Fibroblast of mammary gland (primary cell): ENCODE measurements around the gene ACOT11.

Experiments
- DNase-seq: peaks from one replicate; pipeline ENCODE4 v3.0.0-alpha.2; 2010; ENCODE audit warnings: low read depth
- H3K4me3 ChIP-seq: 2 replicates; pipeline ENCODE4 v1.5.1; 2011; ENCODE audit warnings: low read depth, mild to moderate bottlenecking, low read length, moderate library complexity; ENCODE audit not compliant: control insufficient read depth
- TF ChIP-seq, protein P1 (sequence below): conservative IDR thresholded peaks from 2 replicates; pipeline ENCODE4 v1.5.1; 2011; ENCODE audit warnings: low read depth, low read length, inconsistent platforms; ENCODE audit not compliant: control insufficient read depth, insufficient read depth

The ACOT11 gene

DNA sequence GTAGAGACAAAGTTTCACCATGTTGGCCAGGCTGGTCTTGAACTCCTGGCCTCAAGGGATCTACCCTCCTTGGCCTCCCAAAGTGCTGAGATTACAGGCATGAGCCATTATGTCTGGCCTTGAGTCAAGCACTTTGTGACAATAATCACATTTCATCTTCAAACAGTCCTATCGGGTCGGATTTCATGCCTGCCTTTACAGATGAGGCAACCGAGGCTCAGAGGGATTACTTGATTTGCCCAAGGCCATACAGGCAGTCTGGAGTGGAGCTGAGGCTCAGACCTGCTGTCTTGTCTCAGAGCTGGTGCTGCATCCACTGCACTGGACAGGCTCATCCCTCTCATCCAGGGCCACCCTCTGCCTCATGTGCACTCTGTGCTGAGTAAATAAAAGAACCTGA, 48.7 kb downstream of the ACOT11 start:
- TF ChIP-seq, protein P1, sequence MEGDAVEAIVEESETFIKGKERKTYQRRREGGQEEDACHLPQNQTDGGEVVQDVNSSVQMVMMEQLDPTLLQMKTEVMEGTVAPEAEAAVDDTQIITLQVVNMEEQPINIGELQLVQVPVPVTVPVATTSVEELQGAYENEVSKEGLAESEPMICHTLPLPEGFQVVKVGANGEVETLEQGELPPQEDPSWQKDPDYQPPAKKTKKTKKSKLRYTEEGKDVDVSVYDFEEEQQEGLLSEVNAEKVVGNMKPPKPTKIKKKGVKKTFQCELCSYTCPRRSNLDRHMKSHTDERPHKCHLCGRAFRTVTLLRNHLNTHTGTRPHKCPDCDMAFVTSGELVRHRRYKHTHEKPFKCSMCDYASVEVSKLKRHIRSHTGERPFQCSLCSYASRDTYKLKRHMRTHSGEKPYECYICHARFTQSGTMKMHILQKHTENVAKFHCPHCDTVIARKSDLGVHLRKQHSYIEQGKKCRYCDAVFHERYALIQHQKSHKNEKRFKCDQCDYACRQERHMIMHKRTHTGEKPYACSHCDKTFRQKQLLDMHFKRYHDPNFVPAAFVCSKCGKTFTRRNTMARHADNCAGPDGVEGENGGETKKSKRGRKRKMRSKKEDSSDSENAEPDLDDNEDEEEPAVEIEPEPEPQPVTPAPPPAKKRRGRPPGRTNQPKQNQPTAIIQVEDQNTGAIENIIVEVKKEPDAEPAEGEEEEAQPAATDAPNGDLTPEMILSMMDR: no peak
- no peak for DNase-seq

DNA sequence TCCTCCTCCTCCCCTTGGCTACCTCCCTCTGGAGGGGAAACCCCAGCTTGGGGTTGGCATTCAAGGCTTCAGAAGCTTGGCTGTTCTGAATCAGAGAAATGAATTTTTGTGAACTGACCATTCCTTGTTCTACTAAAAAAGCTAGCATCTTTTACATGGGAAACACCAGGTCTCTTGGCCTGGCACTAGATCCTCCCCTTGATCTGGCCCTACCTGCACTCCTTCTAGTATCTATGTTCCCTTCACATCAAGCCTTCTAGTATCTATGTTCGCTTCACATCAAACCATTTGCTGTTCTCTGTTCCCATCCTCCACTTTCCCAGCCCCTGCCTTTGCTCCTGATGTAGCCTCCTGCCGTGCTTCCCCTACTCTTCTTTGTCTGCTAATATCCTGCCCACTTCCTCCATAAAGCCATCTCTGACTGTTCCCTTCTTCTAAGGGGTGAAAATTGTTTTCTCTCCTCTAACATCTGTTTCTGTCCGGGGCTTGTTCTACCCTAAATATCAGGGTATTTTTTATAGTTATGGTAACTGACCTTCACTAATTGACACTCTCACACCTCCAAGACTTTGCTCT, 49.5 kb downstream of the ACOT11 start:
- TF ChIP-seq, protein P1: no peak
- DNase-seq: no peak
- H3K4me3 ChIP-seq: no peak overlapping the region

More for the DNA sequence above, 48.7 kb downstream of the ACOT11 start:
- no peak overlapping the region for H3K4me3 ChIP-seq

DNA sequence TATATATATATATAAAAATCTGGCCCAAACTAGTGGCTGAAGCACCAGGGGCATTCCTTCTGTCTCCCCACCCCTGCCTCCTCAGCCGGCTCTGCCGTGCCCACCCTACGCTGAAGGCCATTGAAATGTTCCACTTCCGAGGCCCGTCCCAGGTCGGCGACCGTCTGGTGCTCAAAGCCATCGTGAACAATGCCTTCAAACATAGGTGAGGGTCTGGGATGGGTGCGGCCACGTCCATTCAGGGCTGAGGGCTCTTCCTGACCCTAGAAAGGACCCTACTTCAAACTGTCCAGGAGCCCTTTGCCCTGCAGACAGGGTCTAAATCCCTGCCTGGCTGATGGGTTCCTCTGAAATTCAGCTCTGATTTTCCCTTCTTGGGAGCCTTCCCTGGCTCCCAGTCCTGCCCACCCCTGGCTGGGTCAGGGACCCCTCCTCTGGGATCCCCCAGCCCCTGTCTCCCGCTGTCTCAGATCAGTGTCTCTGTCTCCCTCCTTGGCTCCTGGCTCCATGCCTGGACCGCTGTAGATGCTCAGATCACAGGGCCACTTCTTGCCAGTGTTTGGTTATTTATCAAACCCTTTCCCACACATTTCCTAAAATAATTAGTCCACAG, 51.3 kb downstream of the ACOT11 start:
- no peak for DNase-seq
- TF ChIP-seq, protein P1: no peak
- no peak overlapping the region for H3K4me3 ChIP-seq

DNA sequence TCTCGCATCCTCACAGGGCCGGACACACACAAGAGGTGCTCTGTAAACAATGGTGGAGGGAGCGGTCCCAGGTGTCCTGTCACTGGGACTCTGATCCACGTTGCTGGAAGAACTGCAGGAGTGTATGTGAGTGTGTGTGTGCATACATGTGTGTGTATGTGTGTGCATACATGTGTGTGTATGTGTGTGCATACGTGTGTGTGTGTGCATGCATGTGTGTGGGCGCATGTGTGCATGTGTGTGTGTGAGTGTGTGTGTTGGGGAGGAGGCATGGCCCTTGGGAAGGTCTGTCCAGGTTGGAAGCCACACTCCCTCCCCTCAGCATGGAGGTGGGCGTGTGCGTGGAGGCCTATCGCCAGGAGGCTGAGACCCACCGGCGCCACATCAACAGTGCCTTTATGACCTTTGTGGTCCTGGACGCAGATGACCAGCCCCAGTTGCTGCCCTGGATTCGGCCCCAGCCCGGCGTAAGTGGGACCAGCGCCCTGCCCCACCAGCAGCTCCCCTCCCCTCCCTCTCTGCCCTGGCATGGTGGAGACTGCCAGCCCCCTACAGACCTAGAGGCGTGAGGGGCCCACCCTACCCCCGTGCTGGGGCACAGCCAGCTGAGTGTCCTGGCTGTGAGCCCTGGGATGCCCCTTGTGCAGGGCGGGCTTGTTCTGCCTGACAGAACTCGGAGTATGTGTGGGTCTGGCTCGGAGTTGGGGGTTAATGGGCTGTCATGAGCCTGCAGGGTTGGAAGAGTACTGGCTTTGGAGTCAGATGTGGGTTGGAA, 53.1 kb downstream of the ACOT11 start:
- TF ChIP-seq, protein P1: no peak
- no peak for DNase-seq
- no peak overlapping the region for H3K4me3 ChIP-seq

DNA sequence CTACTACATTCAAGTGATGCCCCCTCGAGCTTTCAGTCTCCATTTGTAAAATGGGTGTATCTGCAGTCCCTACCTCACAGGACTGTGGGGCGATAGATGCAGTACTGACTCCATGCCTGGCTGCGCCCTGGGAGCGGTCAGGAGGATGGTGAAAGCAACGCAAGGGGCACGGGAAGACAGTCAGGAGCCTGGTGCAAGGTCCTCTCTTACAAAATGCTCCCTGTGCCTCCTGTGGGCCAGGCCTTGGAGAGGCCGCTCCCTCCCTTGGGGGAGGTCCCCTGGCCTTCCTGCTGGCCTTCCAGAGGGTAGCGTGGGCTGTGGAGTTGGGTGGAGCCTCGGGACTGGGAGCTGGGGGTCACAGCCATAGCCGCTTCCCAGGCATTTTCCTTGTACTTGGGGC, 53.7 kb downstream of the ACOT11 start:
- no peak overlapping the region for H3K4me3 ChIP-seq
- DNase-seq: no peak
- TF ChIP-seq, protein P1: no peak

DNA sequence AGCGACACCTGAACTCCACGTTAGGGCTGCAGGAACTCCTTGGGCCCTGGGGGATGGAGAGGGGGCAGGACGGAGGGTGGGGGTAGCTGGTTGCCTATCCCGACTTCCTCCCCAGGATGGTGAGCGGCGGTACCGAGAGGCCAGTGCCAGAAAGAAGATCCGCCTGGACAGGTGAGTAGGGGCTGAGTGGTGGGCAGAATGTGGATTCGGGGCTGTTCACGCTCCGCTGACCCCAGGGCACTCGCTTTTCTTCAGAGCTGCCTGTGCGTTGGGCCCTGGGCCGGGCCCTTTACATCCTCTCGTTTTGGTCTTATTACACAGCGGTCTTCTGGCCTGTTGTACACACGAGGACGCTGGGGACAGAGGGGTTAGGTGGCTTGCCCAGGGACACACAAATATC, 54.5 kb downstream of the ACOT11 start:
- no peak for DNase-seq
- no peak overlapping the region for H3K4me3 ChIP-seq
- TF ChIP-seq, protein P1: no peak
